ENCODE results near the gene VWA1.

DNA sequence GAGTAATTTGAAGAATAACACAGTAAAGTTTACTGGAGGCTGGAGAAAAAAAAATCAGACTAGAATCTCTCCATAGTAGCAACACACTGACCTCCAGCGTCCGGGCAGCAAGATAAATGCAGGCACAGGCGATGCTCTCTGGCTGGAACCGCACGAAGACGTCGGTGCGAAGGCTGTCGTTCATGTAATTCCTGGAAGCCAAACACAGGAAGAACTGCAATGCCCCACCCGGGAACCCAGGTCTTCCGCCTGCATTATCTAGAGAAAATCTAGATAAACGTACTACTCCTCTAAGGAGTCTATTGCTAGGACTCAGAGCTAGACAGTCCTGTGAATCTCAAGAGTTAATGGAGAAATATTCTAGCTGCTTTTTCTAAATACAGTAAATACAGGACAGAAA, 44.8 kb upstream of the VWA1 start:
- TF ChIP-seq, protein P1, sequence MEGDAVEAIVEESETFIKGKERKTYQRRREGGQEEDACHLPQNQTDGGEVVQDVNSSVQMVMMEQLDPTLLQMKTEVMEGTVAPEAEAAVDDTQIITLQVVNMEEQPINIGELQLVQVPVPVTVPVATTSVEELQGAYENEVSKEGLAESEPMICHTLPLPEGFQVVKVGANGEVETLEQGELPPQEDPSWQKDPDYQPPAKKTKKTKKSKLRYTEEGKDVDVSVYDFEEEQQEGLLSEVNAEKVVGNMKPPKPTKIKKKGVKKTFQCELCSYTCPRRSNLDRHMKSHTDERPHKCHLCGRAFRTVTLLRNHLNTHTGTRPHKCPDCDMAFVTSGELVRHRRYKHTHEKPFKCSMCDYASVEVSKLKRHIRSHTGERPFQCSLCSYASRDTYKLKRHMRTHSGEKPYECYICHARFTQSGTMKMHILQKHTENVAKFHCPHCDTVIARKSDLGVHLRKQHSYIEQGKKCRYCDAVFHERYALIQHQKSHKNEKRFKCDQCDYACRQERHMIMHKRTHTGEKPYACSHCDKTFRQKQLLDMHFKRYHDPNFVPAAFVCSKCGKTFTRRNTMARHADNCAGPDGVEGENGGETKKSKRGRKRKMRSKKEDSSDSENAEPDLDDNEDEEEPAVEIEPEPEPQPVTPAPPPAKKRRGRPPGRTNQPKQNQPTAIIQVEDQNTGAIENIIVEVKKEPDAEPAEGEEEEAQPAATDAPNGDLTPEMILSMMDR (conservative IDR thresholded peaks at IDR 0.05) = no peak
- no peak for TF ChIP-seq EZH2 (IDR thresholded peaks at IDR 0.05; ENCODE audit: low read depth)
